Panc1 (cell line): ENCODE results near the gene CCN6. TPM values are rescaled to one million over a fixed set of nuclear protein-coding genes. Genes with fewer than 3 reads are reported as not detected.

ENCODE experiments used
- ATAC-seq: fragments of 200-7000 bp; cut with Tn5 transposase; 2 replicates; pipeline ENCODE4 v1.9.1; 2020; ENCODE audit warnings: mild to moderate bottlenecking, moderate library complexity
- BruUV-seq: library from RNA; stranded (reverse); fragments of 400-500 nt; replicated peaks from 2 replicates; lab custom pipeline; 2021; lab: Mats Ljungman, UMichigan
- CTCF ChIA-PET: fragments of 300-600 bp; sonication (Branson Sonifier 250); formaldehyde crosslinking; loops from one replicate; lab custom pipeline; 2022; ENCODE audit warnings: antibody characterized with exemption; lab: Charles Lee
- POLR2A ChIA-PET: fragments of 300-600 bp; sonication (Branson Sonifier 250); formaldehyde crosslinking; loops from one replicate; lab custom pipeline; 2022; ENCODE audit warnings: antibody characterized with exemption; lab: Charles Lee
- DNase-seq: peaks from one replicate; pipeline ENCODE4 v3.0.0-alpha.2; 2010; ENCODE audit warnings: low read depth, low spot score
- H3K27ac ChIP-seq: 2 replicates; pipeline ENCODE4 v1.5.1; 2011; ENCODE audit warnings: mild to moderate bottlenecking, low read length, inconsistent platforms
- H3K27me3 ChIP-seq: fragments of 200-500 bp; sonication (Bioruptor generic); 2 replicates; pipeline ENCODE4 v1.6.0; 2014; ENCODE audit warnings: low read length, inconsistent platforms; ENCODE audit not compliant: control insufficient read depth, insufficient read depth
- H3K36me3 ChIP-seq: fragments of 200-500 bp; sonication (Bioruptor generic); 2 replicates; pipeline ENCODE4 v1.5.1; 2014; ENCODE audit warnings: inconsistent platforms, mild to moderate bottlenecking, low read length, moderate library complexity; ENCODE audit not compliant: control insufficient read depth, insufficient read depth
- H3K4me1 ChIP-seq: 2 replicates; pipeline ENCODE4 v1.5.1; 2011; ENCODE audit warnings: inconsistent platforms, mild to moderate bottlenecking, low read length, moderate library complexity; ENCODE audit not compliant: control insufficient read depth, insufficient read depth
- H3K4me3 ChIP-seq, 2 experiments: 2 replicates each; pipeline ENCODE4 v1.5.1; 2011 to 2012; ENCODE audit warnings: low read depth in 2 of 2, low read length in 2 of 2, mild to moderate bottlenecking in 2 of 2, inconsistent platforms in 1 of 2, moderate library complexity in 1 of 2
- H3K9me3 ChIP-seq: fragments of 200-500 bp; sonication (Bioruptor generic); 2 replicates; pipeline ENCODE4 v1.5.1; 2014; ENCODE audit warnings: low read depth, mild to moderate bottlenecking, inconsistent platforms, low read length, moderate library complexity; ENCODE audit not compliant: control insufficient read depth, insufficient read depth
- POLR2AphosphoS5 ChIP-seq: IDR thresholded peaks from 2 replicates; pipeline ENCODE4 v1.6.1; 2012; ENCODE audit warnings: mild to moderate bottlenecking, low read depth, low read length, moderate library complexity
- SIN3A ChIP-seq: IDR thresholded peaks from 2 replicates; pipeline ENCODE4 v1.6.1; 2012; ENCODE audit warnings: low read depth, mild to moderate bottlenecking, low read length, moderate library complexity, borderline replicate concordance; ENCODE audit not compliant: insufficient read depth
- TCF7L2 ChIP-seq: IDR thresholded peaks from 2 replicates; pipeline ENCODE4 v1.6.1; 2011; ENCODE audit warnings: mild to moderate bottlenecking, low read depth, low read length, inconsistent platforms
- in situ Hi-C: cut with HindIII; loops from 2 replicates; pipeline ENCODE4 v1.10.0; 2016; ENCODE audit warnings: low sequenced_read_pairs, low pct_unique_long_range_greater_than_20kb
- intact Hi-C: fragments of 100-400 bp; cut with micrococcal nuclease; formaldehyde crosslinking; loops from one replicate; pipeline ENCODE4 v1.10.0; 2022; ENCODE audit not compliant: unreplicated experiment
- total RNA-seq: library from RNA; stranded (reverse); gene quantifications from one replicate; pipeline ENCODE4 v1.2.1, GENCODE V29; 2021; ENCODE audit not compliant: unreplicated experiment
- TF ChIP-seq, protein P1 (sequence below): fragments of 450-650 bp; IDR thresholded peaks from 2 replicates; pipeline ENCODE4 v1.5.1; 2017; ENCODE audit warnings: mild to moderate bottlenecking
- TF ChIP-seq, protein P2 (sequence below), 2 experiments: IDR thresholded peaks; 2 replicates each; pipeline ENCODE4 v1.6.1; 2011 to 2012; ENCODE audit warnings: low read depth in 2 of 2, control low read depth in 1 of 2, low read length in 1 of 2, mild to moderate bottlenecking in 1 of 2, moderate library complexity in 1 of 2; ENCODE audit not compliant: insufficient read depth in 1 of 2

Gene CCN6
- total RNA-seq, 1 experiment from 2014 or later, result 3.0 TPM

DNA sequence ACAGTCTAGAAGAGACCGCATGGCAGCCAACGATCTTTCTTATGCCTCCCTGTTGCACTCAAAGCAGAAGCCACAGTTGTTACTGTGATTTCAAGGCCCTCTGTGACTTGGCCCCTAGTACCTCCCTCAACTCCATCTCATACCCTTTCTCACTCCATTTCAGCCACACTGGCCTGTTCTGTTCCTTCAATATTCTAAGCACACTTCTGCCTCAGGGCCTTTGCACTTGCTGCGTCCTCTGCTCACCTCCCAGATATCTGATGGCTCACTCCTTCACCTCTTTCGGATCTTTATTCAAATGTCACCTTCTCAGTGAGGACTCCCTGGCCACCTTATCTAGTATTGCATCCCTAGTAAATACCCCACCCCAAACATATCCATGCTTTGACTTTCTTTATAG lies 29.4 kb upstream of the CCN6 start:
- POLR2A ChIA-PET, result no interaction called here
- in situ Hi-C loops, result no loop called here
- DNase-seq, result no peak

DNA sequence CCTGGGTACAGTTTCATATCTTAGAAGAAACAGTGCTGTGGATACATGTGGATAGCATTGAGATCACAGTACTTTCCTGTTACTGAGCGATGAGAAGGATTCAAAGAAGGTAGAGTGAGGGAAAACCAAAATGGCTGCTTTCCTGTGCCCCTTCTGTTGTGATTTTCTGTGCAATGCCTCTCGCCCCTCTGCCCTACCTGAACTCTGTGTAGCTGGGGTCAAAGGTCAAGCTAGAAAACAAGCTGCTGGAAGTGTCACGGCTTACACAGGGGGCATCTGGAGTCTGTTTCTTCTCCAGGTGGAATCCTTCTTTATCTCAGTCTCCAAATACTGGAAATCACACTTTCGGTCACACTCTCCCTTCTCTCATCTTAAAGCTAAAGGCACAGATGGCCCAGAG lies 27.0 kb upstream of the CCN6 start:
- TF ChIP-seq TCF7L2, result no peak
- TF ChIP-seq SIN3A, result no peak
- TF ChIP-seq, protein P1, sequence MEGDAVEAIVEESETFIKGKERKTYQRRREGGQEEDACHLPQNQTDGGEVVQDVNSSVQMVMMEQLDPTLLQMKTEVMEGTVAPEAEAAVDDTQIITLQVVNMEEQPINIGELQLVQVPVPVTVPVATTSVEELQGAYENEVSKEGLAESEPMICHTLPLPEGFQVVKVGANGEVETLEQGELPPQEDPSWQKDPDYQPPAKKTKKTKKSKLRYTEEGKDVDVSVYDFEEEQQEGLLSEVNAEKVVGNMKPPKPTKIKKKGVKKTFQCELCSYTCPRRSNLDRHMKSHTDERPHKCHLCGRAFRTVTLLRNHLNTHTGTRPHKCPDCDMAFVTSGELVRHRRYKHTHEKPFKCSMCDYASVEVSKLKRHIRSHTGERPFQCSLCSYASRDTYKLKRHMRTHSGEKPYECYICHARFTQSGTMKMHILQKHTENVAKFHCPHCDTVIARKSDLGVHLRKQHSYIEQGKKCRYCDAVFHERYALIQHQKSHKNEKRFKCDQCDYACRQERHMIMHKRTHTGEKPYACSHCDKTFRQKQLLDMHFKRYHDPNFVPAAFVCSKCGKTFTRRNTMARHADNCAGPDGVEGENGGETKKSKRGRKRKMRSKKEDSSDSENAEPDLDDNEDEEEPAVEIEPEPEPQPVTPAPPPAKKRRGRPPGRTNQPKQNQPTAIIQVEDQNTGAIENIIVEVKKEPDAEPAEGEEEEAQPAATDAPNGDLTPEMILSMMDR, result no peak
- TF ChIP-seq, protein P2, sequence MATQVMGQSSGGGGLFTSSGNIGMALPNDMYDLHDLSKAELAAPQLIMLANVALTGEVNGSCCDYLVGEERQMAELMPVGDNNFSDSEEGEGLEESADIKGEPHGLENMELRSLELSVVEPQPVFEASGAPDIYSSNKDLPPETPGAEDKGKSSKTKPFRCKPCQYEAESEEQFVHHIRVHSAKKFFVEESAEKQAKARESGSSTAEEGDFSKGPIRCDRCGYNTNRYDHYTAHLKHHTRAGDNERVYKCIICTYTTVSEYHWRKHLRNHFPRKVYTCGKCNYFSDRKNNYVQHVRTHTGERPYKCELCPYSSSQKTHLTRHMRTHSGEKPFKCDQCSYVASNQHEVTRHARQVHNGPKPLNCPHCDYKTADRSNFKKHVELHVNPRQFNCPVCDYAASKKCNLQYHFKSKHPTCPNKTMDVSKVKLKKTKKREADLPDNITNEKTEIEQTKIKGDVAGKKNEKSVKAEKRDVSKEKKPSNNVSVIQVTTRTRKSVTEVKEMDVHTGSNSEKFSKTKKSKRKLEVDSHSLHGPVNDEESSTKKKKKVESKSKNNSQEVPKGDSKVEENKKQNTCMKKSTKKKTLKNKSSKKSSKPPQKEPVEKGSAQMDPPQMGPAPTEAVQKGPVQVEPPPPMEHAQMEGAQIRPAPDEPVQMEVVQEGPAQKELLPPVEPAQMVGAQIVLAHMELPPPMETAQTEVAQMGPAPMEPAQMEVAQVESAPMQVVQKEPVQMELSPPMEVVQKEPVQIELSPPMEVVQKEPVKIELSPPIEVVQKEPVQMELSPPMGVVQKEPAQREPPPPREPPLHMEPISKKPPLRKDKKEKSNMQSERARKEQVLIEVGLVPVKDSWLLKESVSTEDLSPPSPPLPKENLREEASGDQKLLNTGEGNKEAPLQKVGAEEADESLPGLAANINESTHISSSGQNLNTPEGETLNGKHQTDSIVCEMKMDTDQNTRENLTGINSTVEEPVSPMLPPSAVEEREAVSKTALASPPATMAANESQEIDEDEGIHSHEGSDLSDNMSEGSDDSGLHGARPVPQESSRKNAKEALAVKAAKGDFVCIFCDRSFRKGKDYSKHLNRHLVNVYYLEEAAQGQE (IDR thresholded peaks at IDR 0.05; ENCODE audit: insufficient read depth in 1 of 2, low read depth in 2 of 2, low read length in 1 of 2), result no peak
- no peak for TF ChIP-seq POLR2AphosphoS5
- no peak for DNase-seq
- CTCF ChIA-PET, result no interaction called here
- peaks cover 4% of the 10 kb centered on the region; the same call in 1 of the 2 replicates for H3K9me3 ChIP-seq
- H3K4me1 ChIP-seq, result no peaks in the 10 kb centered on the region
- POLR2A ChIA-PET, result no interaction called here
- in situ Hi-C loops (no loop called here), intact Hi-C loops (no loop called here)
- no peak overlapping the region for H3K27ac ChIP-seq
- H3K36me3 ChIP-seq, result no peaks in the 10 kb centered on the region
- no TSS peak for BruUV-seq
- ATAC-seq, result no peak
- H3K27me3 ChIP-seq, result peaks cover 12% of the 10 kb centered on the region
- H3K4me3 ChIP-seq, result no peak overlapping the region

More for the DNA sequence above, 29.4 kb upstream of the CCN6 start:
- Histone ChIP-seq H3K27me3 (peaks cover 4% of the 10 kb centered on the region), H3K4me3 (no peak overlapping the region), H3K9me3 (peaks cover 4% of the 10 kb centered on the region; the same call in 1 of the 2 replicates), H3K36me3 (no peaks in the 10 kb centered on the region), H3K27ac (no peak overlapping the region), H3K4me1 (no peaks in the 10 kb centered on the region)
- ATAC-seq, result no peak
- BruUV-seq, result no TSS peak
- intact Hi-C loops, result no loop called here
- CTCF ChIA-PET, result no interaction called here
- TF ChIP-seq TCF7L2 (no peak), POLR2AphosphoS5 (no peak), SIN3A (no peak)
- TF ChIP-seq, protein P2 (IDR thresholded peaks at IDR 0.05; ENCODE audit: insufficient read depth in 1 of 2, low read depth in 2 of 2, low read length in 1 of 2), result no peak
- TF ChIP-seq, protein P1, result no peak
